IgD-negative memory B cell (primary cell): Measurements from ENCODE around the gene HES4. TPM values are rescaled to one million over a fixed set of nuclear protein-coding genes. Genes with fewer than 3 reads are reported as not detected.

Experiments used
- H3K27ac Mint-ChIP-seq, 3 donors: one replicate each; pipeline ENCODE4 v1.8.0; 2020 to 2022; ENCODE audit warnings: mild to moderate bottlenecking in 3 of 3, mixed read lengths in 3 of 3, moderate library complexity in 1 of 3
- H3K27me3 Mint-ChIP-seq: one replicate; pipeline ENCODE4 v1.8.0; 2021; ENCODE audit warnings: mixed read lengths
- H3K36me3 Mint-ChIP-seq: one replicate; pipeline ENCODE4 v1.8.0; 2020; ENCODE audit warnings: mild to moderate bottlenecking, mixed read lengths
- H3K4me1 Mint-ChIP-seq, 3 donors: one replicate each; pipeline ENCODE4 v1.8.0; 2020 to 2022; ENCODE audit warnings: mixed read lengths in 3 of 3, mild to moderate bottlenecking in 1 of 3
- H3K4me3 Mint-ChIP-seq, 4 donors: one replicate each; pipeline ENCODE4 v1.8.0; 2020 to 2022; ENCODE audit warnings: mild to moderate bottlenecking in 4 of 4, mixed read lengths in 4 of 4, moderate library complexity in 3 of 4
- H3K9me3 Mint-ChIP-seq, 3 donors: one replicate each; pipeline ENCODE4 v1.8.0; 2020 to 2021; ENCODE audit warnings: mixed read lengths in 3 of 3, mild to moderate bottlenecking in 1 of 3
- polyA plus RNA-seq: library from polyadenylated mRNA; unstranded; fragments of 300-500 nt; fragmentation: Illumina TruSeq; gene quantifications from one replicate; pipeline ENCODE4 v1.2.3, GENCODE V29; 2021

The HES4 gene
- not detected for polyA plus RNA-seq

- no peaks in the 10 kb centered on the region for H3K36me3 Mint-ChIP-seq
Measured at GRCh38 chr1:999725-1000356, at the start of gene HES4. TSS of gene HES4 (minus strand) at chr1:1000097. CDS start at chr1:999973, 124 bp downstream.

GRCh38 chr1:1048765-1049164 lies 48.9 kb upstream of the HES4 start:
- no peak overlapping the region for H3K27ac Mint-ChIP-seq
- H3K4me1 Mint-ChIP-seq = peaks cover 0 to 2% (median 2%) of the 10 kb centered on the region in 3 donors
- no peaks in the 10 kb centered on the region for H3K36me3 Mint-ChIP-seq
- H3K9me3 Mint-ChIP-seq = no peaks in the 10 kb centered on the region
- H3K27me3 Mint-ChIP-seq = no peaks in the 10 kb centered on the region
- no peak overlapping the region for H3K4me3 Mint-ChIP-seq

More at GRCh38 chr1:999725-1000356, at the start of gene HES4:
- H3K4me3 Mint-ChIP-seq = peak within 1 kb of the TSS; percentile 74 to 87 (median 82)
- peaks cover 41% of the 10 kb centered on the region for H3K27me3 Mint-ChIP-seq
- peak within 1 kb of the TSS; percentile 86 to 94 (median 88) for H3K27ac Mint-ChIP-seq
- peaks cover 0 to 2% (median 0%) of the 10 kb centered on the region in 3 donors for H3K9me3 Mint-ChIP-seq
- H3K4me1 Mint-ChIP-seq = peaks cover 0 to 7% (median 5%) of the 10 kb centered on the region in 3 donors

- H3K27me3 Mint-ChIP-seq = no peaks in the 10 kb centered on the region
Measured at GRCh38 chr1:1047963-1048362, 48.1 kb upstream of the HES4 start.

GRCh38 chr1:1047407-1047806 lies 47.5 kb upstream of the HES4 start:
- no peak overlapping the region for H3K4me3 Mint-ChIP-seq
- no peaks in the 10 kb centered on the region for H3K27me3 Mint-ChIP-seq
- no peaks in the 10 kb centered on the region for H3K36me3 Mint-ChIP-seq
- no peak overlapping the region for H3K27ac Mint-ChIP-seq
- H3K9me3 Mint-ChIP-seq = no peaks in the 10 kb centered on the region
- peaks cover 0 to 2% (median 2%) of the 10 kb centered on the region in 3 donors for H3K4me1 Mint-ChIP-seq

More at GRCh38 chr1:1047963-1048362, 48.1 kb upstream of the HES4 start:
- H3K9me3 Mint-ChIP-seq = no peaks in the 10 kb centered on the region
- H3K4me3 Mint-ChIP-seq = no peak overlapping the region
- H3K27ac Mint-ChIP-seq = no peak overlapping the region
- H3K36me3 Mint-ChIP-seq = no peaks in the 10 kb centered on the region
- H3K4me1 Mint-ChIP-seq = peaks cover 0 to 2% (median 2%) of the 10 kb centered on the region in 3 donors

GRCh38 chr1:1046767-1047166 lies 46.9 kb upstream of the HES4 start:
- Mint-ChIP-seq H3K27ac (no peak overlapping the region), H3K27me3 (no peaks in the 10 kb centered on the region), H3K36me3 (no peaks in the 10 kb centered on the region), H3K4me1 (peaks cover 0 to 2% (median 2%) of the 10 kb centered on the region in 3 donors), H3K9me3 (no peaks in the 10 kb centered on the region), H3K4me3 (no peak overlapping the region)

GRCh38 chr1:1046243-1046642 lies 46.3 kb upstream of the HES4 start:
- Mint-ChIP-seq H3K36me3 (no peaks in the 10 kb centered on the region), H3K4me3 (no peak overlapping the region), H3K9me3 (no peaks in the 10 kb centered on the region), H3K4me1 (peaks cover 0 to 2% (median 2%) of the 10 kb centered on the region in 3 donors), H3K27ac (no peak overlapping the region), H3K27me3 (no peaks in the 10 kb centered on the region)

GRCh38 chr1:1045129-1045528 lies 45.2 kb upstream of the HES4 start:
- Mint-ChIP-seq H3K4me1 (no peaks in the 10 kb centered on the region), H3K27me3 (no peaks in the 10 kb centered on the region), H3K4me3 (no peak overlapping the region), H3K36me3 (no peaks in the 10 kb centered on the region), H3K27ac (no peak overlapping the region), H3K9me3 (no peaks in the 10 kb centered on the region)

- Mint-ChIP-seq H3K9me3 (no peaks in the 10 kb centered on the region), H3K27ac (no peak overlapping the region), H3K4me1 (peaks cover 0 to 3% (median under 1%) of the 10 kb centered on the region in 3 donors), H3K36me3 (no peaks in the 10 kb centered on the region), H3K4me3 (no peak overlapping the region), H3K27me3 (peaks cover 3% of the 10 kb centered on the region)
Measured at GRCh38 chr1:1044455-1045078, 44.7 kb upstream of the HES4 start.

- H3K36me3 Mint-ChIP-seq = no peaks in the 10 kb centered on the region
- no peak overlapping the region for H3K4me3 Mint-ChIP-seq
- no peak overlapping the region for H3K27ac Mint-ChIP-seq
- no peaks in the 10 kb centered on the region for H3K9me3 Mint-ChIP-seq
- H3K4me1 Mint-ChIP-seq = peaks cover under 1 to 8% (median 6%) of the 10 kb centered on the region in 3 donors
- H3K27me3 Mint-ChIP-seq = peaks cover 3% of the 10 kb centered on the region
Measured at GRCh38 chr1:1043921-1044320, 44.0 kb upstream of the HES4 start.

GRCh38 chr1:1043411-1043810 lies 43.5 kb upstream of the HES4 start:
- no peaks in the 10 kb centered on the region for H3K36me3 Mint-ChIP-seq
- H3K27ac Mint-ChIP-seq = no peak overlapping the region
- peak overlapping the region in 1 of 4 donors; percentile 40 for H3K4me3 Mint-ChIP-seq
- H3K9me3 Mint-ChIP-seq = no peaks in the 10 kb centered on the region
- H3K4me1 Mint-ChIP-seq = peaks cover 6 to 12% (median 11%) of the 10 kb centered on the region in 3 donors
- peaks cover 3% of the 10 kb centered on the region for H3K27me3 Mint-ChIP-seq

GRCh38 chr1:1042835-1043234 lies 42.9 kb upstream of the HES4 start:
- Mint-ChIP-seq H3K27ac (peak overlapping the region in 1 of 3 donors; percentile 63), H3K4me1 (peaks cover 6 to 12% (median 12%) of the 10 kb centered on the region in 3 donors)

GRCh38 chr1:1041873-1042272 lies 42.0 kb upstream of the HES4 start:
- Mint-ChIP-seq H3K36me3 (no peaks in the 10 kb centered on the region), H3K27me3 (peaks cover 3% of the 10 kb centered on the region), H3K27ac (no peak overlapping the region), H3K4me1 (peaks cover 6 to 16% (median 12%) of the 10 kb centered on the region in 3 donors), H3K4me3 (peak overlapping the region in 2 of 4 donors; percentile 12 to 27), H3K9me3 (no peaks in the 10 kb centered on the region)

More at GRCh38 chr1:1042835-1043234, 42.9 kb upstream of the HES4 start:
- Mint-ChIP-seq H3K27me3 (peaks cover 3% of the 10 kb centered on the region), H3K9me3 (no peaks in the 10 kb centered on the region), H3K4me3 (peak overlapping the region in 1 of 4 donors; percentile 40), H3K36me3 (no peaks in the 10 kb centered on the region)

- H3K36me3 Mint-ChIP-seq = no peaks in the 10 kb centered on the region
- H3K27me3 Mint-ChIP-seq = peaks cover 6% of the 10 kb centered on the region
- H3K4me1 Mint-ChIP-seq = peaks cover 6 to 16% (median 12%) of the 10 kb centered on the region in 3 donors
- no peak overlapping the region for H3K4me3 Mint-ChIP-seq
- no peak overlapping the region for H3K27ac Mint-ChIP-seq
- no peaks in the 10 kb centered on the region for H3K9me3 Mint-ChIP-seq
Measured at GRCh38 chr1:1041092-1041523, 41.2 kb upstream of the HES4 start.

- Mint-ChIP-seq H3K27me3 (peaks cover 7% of the 10 kb centered on the region), H3K9me3 (no peaks in the 10 kb centered on the region), H3K4me1 (peaks cover 6 to 16% (median 15%) of the 10 kb centered on the region in 3 donors), H3K4me3 (peak overlapping the region in 3 of 4 donors; percentile 32 to 76 (median 58)), H3K27ac (peak overlapping the region in 1 of 3 donors; percentile 39), H3K36me3 (no peaks in the 10 kb centered on the region)
Measured at GRCh38 chr1:1040004-1040991, 40.4 kb upstream of the HES4 start.
